Mesenteric fat pad (tissue), 1 donor: ENCODE measurements around the gene NRBF2. TPM values are rescaled to one million over a fixed set of nuclear protein-coding genes. Genes with fewer than 3 reads are reported as not detected.
"Not testable (repeated sequence)": the region's sequence is repeated elsewhere in the genome, so short reads cannot be mapped to it uniquely, and the experiment has no call there.

Source experiments
- DNase-seq: peaks from one replicate; pipeline ENCODE4 v3.0.0-alpha.2; 2020; ENCODE audit warnings: low spot score
- long read RNA-seq: library from polyadenylated mRNA; unstranded; transcript quantifications from one replicate; pipeline ENCODE4 v2.0.0, GENCODE V29; 2020
- total RNA-seq: library from RNA; stranded (reverse); fragmentation: NEBNext Ultra II Directional; extraction: Animal tissue kit (Norgen Biotek cat#: 25700); gene quantifications from one replicate; pipeline ENCODE4 v1.2.1, GENCODE V29; 2021
- donor health status: DM: yes; HTN: yes; CAD: no.

NRBF2 gene
- 25.0 TPM for total RNA-seq
- long read RNA-seq, transcript NRBF2-201 (4 exons, 1,853 nt) = major isoform, 109 of 118 reads
- long read RNA-seq, partial matches to known transcripts = 0 of 118 reads
- long read RNA-seq, other reads (novel, unspliced or antisense) = 9 of 118 reads

DNA sequence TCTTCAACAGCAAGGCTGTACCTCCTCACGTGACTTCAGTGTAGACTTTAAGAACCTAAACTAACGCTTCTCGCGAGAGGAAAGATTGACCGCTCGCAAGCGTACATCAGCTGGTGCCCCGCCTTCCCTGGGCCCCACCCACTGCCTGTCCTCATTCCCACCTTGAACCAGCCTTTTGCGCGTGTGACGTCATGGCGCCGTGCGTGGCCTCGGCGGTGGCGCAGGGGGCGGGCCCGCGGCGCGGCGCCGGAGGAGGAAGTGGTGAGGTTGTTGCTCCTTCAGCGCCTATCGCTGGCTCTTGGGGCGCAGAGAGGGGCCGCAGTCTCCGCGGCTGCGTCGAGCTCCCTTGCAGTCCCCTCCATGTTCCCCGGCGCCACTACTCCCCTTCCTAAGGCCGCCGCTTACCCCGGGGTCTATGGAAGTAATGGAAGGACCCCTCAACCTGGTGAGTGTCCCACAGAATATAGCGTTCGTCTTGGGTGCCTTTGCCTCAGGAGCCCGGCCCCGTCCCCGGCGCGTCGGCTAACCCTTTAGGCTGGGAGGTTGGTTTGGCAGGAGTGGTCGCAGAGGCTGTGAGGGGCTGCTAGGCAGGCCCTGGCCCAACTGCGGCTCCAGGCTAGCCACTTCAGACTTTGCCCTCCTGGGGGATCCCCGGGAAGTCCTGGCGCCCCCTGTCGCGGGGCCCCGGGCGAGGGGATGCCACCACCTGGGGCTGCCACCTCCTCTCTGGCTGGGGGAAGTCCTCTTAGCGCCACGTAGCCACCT lies at the start of gene NRBF2:
TSS of gene NRBF2 (plus strand) at position 273 of the 765 bp plus-strand sequence. CDS start at position 416, 143 bp downstream.
- peak; percentile 99 for DNase-seq

DNA sequence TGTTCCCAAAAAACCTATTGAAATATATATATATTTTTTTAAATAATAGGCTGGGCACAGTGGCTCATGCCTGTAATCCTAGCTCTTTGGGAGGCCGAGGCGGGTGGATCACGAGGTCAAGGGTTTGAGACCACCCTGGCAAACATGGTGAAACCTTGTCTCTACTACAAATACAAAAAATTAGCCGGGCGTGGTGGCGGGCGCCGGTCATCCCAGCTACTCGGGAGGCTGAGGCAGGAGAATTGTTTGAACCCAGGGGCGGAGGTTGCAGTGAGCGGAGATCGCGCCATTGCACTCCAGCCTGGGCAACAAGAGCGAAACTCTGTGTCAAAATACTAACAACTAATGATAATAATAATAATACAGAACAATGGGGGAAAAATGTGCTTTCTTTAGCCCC lies 49.7 kb upstream of the NRBF2 start:
- not testable (repeated sequence) for DNase-seq

DNA sequence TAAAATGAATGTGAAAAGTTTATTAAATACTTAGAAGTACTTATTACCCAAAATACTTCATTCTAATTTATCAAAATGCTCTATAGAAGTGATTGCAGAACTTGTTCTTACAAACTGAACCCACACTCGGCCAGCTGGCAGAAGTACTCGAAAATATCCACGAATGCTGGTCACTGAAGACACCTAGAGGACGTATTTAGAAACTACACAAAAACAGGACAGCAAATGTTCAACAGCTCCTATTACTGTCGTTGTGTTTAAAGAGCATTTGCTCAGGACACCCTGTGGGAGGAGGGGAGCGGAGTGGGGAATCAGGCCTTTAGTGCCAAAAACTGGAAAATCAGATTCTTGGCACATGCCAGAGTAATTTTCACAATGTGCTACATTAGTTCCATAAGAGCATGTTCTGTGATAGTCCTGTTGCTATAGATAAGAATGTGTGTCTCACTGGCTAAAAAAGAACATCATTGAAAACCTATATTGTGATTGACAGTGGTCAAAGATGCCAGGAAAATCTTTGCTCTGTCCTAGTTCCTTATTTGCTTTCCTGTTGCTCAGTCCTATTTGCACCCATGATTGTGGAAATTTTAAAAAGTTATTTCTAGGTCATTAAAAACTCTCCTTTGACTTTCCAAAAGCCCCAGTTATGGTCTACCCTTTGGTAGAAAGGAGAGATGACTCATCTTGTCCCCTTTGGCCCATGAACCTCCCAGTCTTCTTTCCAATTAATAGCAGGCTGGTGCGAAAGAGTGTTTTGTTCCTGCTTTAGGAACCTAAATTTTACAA lies 49.0 kb upstream of the NRBF2 start:
- no peak for DNase-seq

DNA sequence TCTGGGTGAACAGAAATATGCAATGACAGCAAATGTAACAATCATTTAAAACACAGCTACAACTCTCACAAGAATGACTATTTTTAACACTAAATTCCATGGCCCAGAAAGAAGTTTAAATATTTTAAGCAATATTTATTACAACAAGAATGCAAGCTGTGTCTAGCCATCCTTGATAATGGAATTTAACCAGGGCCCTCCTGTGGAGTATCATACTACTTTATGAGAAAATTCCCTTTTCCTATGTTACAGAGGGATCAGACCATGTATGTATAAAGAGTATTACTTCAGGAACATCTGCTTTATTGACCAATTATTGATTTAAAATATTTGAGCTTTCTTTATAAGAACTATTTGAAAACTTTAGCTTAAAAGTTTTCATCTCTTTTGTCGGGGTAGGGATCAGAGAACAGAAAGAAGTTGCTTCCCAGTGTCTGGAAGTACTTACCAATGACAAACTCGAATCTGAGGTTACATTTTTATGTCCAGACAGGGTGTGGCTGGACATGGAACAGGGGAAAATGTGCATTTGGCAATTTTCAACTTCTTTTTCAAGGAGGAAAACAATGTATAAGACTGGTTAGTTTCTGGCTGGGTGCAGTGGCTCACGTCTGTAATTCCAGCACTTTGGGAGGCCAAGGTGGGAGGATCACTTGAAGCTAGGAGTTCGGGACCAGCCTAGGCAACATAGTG lies 48.3 kb upstream of the NRBF2 start:
- DNase-seq = no peak

DNA sequence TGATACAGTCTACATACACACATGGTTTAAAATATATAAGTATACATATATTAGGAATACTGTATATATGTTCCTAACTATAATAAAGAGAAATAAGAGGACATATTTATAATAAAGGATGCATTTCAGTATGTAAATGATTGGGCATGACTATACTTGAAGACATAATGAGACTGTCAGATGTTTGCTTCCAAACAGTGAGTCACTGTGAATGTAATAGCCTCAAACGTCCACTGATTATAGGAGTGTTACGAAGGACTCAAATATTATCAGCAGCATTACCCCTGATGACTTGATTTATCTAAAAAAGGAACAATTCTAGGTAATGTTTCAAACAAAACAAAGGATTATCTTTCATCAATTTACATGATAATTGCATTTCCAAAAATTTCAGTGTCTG lies 39.9 kb upstream of the NRBF2 start:
- DNase-seq = no peak

DNA sequence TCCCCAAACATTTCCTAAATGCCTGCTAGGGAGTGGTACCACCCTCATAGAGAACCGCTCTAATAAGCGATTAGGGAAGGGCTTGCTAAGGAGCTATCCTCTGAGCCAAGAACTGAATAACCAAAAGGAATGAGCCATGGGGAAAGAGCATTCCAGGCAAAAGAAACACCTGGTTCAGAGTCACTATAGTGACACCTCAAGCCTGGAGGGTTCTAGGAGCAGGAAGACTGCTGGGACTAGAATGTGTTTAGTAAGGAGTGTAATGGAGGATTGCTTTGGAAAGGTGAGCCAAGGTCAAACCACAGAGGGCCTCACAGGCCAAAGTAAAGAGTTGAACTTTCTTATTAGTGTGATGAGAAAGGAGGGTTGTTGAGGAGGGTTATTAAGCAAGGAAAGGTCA lies 38.7 kb upstream of the NRBF2 start:
- no peak for DNase-seq

DNA sequence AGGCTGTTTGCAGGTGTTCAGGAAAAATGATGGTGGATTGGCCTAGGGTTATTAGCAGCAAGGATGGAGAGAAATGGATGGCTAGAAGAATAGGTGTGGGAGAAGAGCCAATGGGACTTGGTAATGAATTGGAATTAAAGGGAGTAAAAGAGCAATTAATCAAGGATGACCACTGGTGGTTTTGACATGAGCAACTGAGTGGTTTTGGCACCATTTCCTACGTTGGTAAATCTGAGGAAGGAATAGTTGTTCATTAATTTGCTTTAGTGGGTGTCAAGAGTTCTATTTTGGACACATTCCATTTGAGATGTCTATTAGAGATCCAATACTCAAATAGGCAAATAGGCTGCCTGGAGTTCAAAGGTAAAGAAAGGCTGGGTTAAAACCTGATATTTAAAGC lies 38.2 kb upstream of the NRBF2 start:
- DNase-seq = no peak

DNA sequence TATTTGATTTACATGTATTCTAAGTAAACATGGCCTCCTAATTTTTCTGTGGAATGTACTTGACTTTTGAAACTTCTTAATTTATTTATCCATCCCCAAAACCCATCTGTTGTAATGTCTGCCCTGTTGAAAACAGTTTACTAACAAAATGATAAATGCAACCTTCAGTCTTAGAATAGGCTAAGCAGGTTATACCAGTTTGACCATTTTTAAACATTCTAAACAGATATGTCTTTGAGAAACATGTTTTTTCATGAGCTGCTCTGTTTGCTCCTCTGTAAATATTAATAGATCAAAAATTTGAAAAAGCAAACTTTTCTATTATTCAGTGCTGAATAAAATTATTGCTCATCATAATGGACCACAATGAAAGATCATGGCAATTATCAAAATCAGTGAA lies 33.4 kb upstream of the NRBF2 start:
- DNase-seq = no peak

DNA sequence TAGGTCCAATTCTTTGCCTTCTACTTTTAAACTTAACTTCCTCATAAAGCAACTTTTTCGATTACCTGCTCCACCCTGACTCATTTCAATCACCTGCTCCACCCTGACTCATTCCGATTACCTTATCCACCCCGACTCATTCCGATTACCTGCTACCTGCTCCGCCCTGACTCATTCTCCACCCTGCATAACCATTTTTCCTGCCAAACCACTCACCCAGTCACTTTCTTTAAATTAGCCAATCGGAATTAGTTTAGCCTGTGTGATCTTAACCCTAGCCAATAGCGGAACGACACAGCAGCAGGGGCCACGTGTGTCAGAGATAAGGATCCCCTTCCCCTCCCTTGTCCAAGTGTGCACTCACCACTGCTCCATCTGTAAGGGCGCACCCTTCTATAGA lies 32.0 kb upstream of the NRBF2 start:
- DNase-seq = not testable (repeated sequence)

DNA sequence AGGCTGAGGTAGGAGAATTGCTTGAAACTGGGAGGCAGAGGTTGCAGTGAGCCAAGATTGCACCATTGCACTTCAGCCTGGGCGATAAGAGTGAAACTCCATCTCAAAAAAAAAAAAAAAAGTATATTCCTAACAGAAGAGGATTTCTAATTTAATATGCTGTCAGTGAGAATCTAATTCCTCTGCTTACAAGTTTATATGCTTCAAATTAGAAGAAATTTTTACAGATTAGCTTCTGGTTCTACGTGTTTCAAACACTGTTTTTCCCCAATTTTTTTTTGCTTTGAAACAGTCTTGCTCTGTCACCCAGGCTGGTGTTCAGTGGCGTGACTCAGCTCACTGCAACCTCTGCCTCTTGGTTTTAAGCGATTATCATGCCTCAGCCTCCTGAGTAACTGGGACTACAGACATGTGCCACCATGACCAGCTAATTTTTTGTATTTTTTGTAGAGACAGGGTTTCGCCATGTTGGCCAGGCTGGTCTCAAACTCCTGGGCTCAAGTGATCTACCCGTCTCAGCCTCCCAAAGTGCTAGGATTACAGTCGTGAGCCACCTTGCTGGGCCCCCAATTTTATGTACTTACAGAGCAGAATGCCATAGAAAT lies 30.7 kb upstream of the NRBF2 start:
- not testable (repeated sequence) for DNase-seq

DNA sequence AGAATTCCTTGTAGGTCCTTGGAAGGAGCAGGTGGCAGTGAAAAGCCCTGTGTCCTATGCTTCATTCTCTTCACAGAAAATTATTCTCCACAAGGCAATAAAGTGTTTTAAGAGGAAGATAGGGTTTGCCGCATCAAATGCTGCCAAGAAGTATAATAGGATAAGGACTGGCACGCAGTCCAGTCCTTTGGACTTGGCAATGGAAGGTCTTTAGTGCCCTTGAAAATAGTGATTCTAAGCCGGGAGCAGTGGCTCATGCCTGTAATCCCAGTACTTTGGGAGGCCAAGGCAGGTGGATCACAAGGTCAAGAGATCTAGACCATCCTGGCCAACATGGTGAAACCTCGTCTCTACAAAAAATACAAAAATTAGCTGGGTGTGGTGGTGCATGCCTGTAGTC lies 29.9 kb upstream of the NRBF2 start:
- DNase-seq = not testable (repeated sequence)

DNA sequence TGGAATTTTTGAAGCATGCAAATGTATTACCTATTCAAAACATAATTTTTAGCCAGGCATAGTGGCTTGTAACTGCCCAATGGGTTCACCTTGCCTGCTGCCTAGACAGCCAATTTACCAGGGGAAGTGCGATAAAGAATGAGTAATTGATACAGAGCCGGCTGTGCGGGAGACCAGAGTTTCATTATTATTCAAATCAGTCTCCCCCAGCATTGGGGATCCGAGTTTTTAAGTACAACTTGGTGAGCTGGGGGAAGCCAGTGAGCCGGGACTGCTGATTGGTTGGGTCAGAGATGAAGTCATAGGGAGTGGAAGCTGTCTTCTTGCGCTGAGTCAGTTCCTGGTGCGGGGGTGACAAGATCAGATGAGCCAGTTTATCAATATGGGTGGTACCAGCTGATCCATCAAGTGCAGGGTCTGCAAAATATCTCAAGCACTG lies 29.1 kb upstream of the NRBF2 start:
- DNase-seq = no peak

DNA sequence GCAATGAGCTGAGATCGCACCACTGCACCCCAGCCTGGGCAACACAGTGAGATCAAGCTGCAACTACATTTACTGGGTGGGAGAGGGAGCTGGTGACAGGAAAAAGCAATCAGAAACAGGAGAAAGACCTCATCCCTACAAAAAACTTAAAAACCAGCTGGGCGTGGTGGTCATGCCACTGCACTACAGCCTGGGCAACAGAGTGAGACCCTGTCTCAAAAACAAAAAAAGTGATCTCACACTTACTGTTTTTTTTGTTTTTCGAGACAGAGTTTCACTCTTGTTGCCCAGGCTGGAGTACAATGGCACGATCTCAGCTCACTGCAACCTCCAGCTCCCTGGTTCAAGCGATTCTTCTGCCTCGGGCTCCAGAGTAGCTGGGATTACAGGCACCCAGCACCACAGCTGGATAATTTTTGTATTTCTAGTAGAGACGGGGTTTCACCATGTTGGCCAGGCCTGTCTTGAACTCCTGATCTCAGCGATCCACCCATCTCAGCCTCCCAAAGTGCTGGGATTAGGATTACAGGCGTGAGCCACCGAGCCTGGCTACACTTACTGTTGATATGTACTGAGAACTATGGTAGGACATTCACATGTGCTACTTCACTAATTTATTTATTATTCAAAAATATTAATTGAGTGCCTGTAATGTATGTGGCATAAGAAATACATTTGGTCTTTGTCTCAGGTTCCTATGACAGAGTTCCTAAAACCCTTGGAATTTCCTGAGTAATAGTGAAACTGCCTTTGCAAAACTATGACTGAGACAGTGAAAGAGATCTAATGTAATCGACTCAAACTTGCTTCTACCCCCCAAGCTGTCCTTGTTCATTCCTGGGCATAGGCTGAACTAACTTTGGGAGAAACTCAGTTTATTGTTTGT lies 27.7 kb upstream of the NRBF2 start:
- DNase-seq = no peak

DNA sequence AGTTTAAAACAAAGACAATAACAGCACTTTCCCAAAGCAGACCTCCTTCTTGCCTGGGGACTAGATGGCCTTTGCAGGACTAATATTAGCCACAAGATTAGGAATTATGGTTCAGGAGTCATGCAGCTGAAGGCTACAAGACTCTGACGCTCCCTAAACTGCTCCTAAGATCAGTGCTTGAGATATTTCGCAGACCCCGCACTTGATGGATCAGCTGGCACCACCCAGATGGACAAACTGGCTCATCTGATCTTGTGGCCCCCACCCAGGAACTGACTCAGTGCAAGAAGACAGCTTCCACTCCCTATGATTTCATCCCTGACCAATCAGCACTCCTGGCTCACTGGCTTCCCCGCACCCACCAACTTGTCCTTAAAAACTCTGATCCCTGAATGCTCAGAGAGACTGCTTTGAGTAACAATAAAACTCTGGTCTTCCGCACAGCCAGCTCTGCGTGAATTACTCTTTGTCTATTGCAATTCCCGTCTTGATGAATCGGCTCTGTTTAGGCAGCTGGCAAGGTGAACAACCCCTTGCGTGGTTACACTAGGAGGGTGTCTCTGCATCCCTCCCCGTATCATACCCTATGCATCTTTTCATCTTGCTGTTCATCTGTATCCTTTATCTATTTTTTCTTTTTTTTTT lies 26.9 kb upstream of the NRBF2 start:
- DNase-seq = no peak

DNA sequence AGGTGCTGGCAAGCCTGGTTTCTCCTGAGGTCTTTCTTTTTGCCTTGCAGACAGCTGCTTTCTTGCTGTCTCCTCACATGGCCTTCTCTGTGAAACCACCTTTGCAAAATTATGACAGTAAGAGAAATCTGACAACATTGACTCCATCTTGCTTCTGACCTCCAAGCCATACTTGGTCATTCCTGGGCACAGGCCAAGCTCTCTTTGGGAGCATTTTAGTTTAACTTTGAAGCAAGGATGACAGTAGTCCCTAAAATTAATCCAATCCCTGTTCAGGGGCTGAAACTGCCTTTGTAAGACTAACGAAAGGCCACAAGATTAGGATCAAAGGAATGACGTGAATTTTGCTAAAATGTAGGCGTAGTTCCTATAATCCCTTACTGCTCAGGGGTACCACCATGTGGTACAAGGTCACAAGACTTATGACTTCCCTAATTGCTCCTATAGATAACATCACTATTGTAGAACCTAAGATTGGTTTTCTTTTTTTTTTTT lies 25.1 kb upstream of the NRBF2 start:
- no peak for DNase-seq

DNA sequence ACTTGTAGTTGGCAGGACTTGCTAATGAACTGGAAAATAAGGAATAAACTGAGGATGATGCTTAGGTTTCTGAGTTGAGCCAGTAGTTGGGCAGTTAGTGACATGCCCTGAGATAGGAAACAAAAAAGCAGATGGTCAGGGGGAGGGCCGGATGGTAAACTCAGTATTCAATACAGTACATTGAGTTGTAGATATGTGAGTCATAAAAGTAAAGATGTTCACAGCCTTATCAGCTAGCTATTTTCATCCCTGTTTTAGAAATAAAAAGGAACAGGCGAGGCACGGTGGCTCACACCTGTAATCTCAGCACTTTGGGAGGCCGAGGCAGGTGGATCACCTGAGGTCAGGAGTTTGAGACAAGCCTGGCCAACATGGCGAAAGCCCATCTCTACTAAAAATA lies 22.2 kb upstream of the NRBF2 start:
- peak; percentile 35 for DNase-seq

DNA sequence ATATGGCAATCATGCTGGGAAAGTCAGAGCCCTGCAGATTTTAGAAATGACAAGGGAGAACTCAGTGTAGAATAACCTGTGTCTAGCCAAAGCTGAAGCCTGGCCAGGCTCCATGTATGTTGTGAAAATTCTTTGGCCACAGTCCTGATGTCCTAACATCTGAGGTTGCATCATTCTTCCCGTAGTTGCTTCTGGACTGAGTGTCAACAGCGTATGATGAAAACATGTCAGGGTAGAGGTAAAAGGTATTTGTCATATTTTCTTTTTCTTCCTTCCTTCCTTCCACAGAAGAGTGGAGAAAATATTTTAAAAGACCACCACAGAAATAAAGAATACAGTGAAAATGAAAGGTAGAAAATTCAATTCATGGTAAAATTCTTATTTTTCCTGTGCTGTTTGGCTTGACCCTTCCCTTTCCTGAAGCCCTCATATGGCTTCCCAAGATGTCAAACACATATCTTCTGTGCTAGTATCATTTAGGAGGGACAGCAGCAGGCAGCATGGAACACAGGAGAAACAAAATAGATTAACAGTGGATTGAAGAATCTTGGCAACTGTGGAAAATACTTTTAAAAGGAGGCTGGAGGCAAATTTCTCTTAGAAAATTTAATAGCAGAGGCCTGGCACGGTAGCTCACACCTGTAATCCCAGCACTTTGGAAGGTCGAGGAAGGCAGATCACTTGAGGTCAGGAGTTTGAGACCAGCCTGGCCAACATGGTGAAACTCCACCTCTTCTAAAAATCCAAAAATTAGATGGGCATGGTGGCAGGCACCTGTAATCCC lies 18.9 kb upstream of the NRBF2 start:
- peak; percentile 67 for DNase-seq

DNA sequence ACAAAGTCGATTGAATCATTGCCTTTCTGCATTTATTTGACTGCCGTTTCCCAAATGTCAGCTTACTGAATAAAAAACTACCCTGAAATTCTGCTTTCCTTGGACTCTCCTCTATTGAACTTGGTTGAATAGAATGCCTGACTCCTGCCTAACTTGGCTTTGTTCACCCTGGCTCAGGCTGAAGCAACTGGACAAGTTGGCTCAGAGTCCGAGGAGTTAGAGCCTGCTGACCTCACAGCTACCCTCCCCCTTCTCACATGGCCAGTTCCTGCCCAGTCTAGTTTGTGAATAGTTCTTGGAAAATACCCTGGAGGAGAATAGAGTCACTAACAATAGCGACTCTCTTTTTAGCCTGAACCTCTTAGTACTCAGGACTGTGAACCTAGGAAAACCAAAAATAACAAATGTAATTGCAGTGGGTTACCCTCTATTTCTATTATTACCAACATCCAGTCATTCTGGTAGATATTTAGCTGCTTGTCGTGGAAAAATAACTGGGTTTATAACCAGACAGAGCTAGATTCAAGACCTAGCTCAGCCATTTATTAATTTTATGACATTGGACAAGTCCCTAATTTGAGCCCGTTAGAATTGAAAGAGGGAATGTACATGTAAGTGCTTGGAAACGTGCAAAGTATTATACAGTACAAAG lies 17.3 kb upstream of the NRBF2 start:
- DNase-seq = peak; percentile 71
